ENCODE measurements around the gene AKT2. TPM values are rescaled to one million over a fixed set of nuclear protein-coding genes. Genes with fewer than 3 reads are reported as not detected.

The AKT2 gene
- total RNA-seq, 1 experiment from 2014 or later = 150 TPM

- Histone ChIP-seq H2AK5ac (ENCODE audit: insufficient read length, low read length) (no peak overlapping the region), H2BK20ac (ENCODE audit: low read depth, low read length, poor library complexity, severe bottlenecking) (no peak overlapping the region), H2BK12ac (ENCODE audit: insufficient read length, low read depth, low read length) (no peak overlapping the region), H4K20me1 (ENCODE audit: control insufficient read depth, insufficient read depth, insufficient read length) (peaks cover 2% of the 10 kb centered on the region), H3K79me1 (ENCODE audit: insufficient read depth, low read depth, low read length, poor library complexity, severe bottlenecking) (peaks cover 2% of the 10 kb centered on the region), H3K4ac (ENCODE audit: low read depth, low read length) (no peak overlapping the region), H3K23me2 (ENCODE audit: insufficient read length, low read depth, low read length, poor library complexity, severe bottlenecking) (no peaks in the 10 kb centered on the region), H3K27ac (ENCODE audit: insufficient read length, low read depth, low read length) (no peak overlapping the region), H2BK5ac (ENCODE audit: insufficient read length, low read length) (no peak overlapping the region), H3K9ac (ENCODE audit: extremely low read depth, insufficient read length, low read length) (no peak overlapping the region), H4K91ac (ENCODE audit: insufficient read length, low read depth, low read length) (no peak overlapping the region), H3K14ac (ENCODE audit: insufficient read depth, low read length) (no peak overlapping the region), H4K5ac (ENCODE audit: insufficient read length, low read depth, low read length) (no peak overlapping the region), H3K27me3 (ENCODE audit: insufficient read depth, low read length) (no peaks in the 10 kb centered on the region), H3K18ac (ENCODE audit: insufficient read length, low read depth, low read length) (no peak overlapping the region), H3K4me2 (ENCODE audit: insufficient read depth, insufficient read length, low read length) (no peak overlapping the region), H3K9me3 (ENCODE audit: control insufficient read depth, low read depth, low read length) (no peaks in the 10 kb centered on the region), H3T11ph (ENCODE audit: low read length) (no peak overlapping the region), H2BK120ac (ENCODE audit: low read depth, low read length, poor library complexity, severe bottlenecking) (no peak overlapping the region), H2AFZ (ENCODE audit: low read length) (no peak overlapping the region), H2BK15ac (ENCODE audit: low read depth, low read length) (no peak overlapping the region), H3K4me1 (ENCODE audit: insufficient read depth, low read length) (peaks cover 2% of the 10 kb centered on the region; the same call in 1 of the 2 replicates), H3K79me2 (ENCODE audit: insufficient read depth, low read length) (no peaks in the 10 kb centered on the region), H3K23ac (ENCODE audit: insufficient read length, low read depth, low read length) (no peak overlapping the region), H3K56ac (ENCODE audit: insufficient read length, low read depth, low read length) (no peak overlapping the region), H4K8ac (replicated peaks; ENCODE audit: insufficient read length, low read depth, low read length) (no peak overlapping the region)
- DNase-seq = no peak
- H3K9me3 Mint-ChIP-seq = no peaks in the 10 kb centered on the region
- H3K4me3 Mint-ChIP-seq = no peak overlapping the region
- WGBS (ENCODE audit: extremely low coverage, insufficient read length, low lambda C conversion rate) = no CpG with 5 or more reads among the region's 8 CpGs
- peaks cover 16 to 19% of the 10 kb centered on the region in 2 experiments for H3K4me1 Mint-ChIP-seq
- H3K27me3 Mint-ChIP-seq (ENCODE audit: low read depth) = no peaks in the 10 kb centered on the region
- H3K36me3 Mint-ChIP-seq (ENCODE audit: insufficient read depth in 1 of 3, low read depth in 3 of 3) = peaks cover 22 to 54% (median 45%) of the 10 kb centered on the region in 3 experiments
- H3K27ac Mint-ChIP-seq = peak overlapping the region in 2 of 3 experiments; percentile 17 to 48; a peak in 4 of 7 replicates
- no peak for TF ChIP-seq CTCF (conservative IDR thresholded peaks at IDR 0.05)
Observed at GRCh38 chr19:40253611-40254092, 31.5 kb downstream of the AKT2 start.
